Activated T-cell treated with anti-CD3 and anti-CD28 coated beads, Interleukin-2, amount 50 U/mL, for 24 hours (primary cell): ENCODE results near the gene ZNF470.

ENCODE experiments used
- DNase-seq: peaks from one replicate; pipeline ENCODE4 v3.0.0-alpha.2; 2020
- H3K27ac Mint-ChIP-seq: 2 replicates; pipeline ENCODE4 v1.8.0; 2020; ENCODE audit warnings: mild to moderate bottlenecking, mixed read lengths
- H3K27me3 Mint-ChIP-seq: 2 replicates; pipeline ENCODE4 v1.8.0; 2020; ENCODE audit warnings: mixed read lengths
- H3K36me3 Mint-ChIP-seq: 2 replicates; pipeline ENCODE4 v1.8.0; 2020; ENCODE audit warnings: low read depth, mixed read lengths
- H3K4me1 Mint-ChIP-seq: 2 replicates; pipeline ENCODE4 v1.8.0; 2020; ENCODE audit warnings: low read depth, mixed read lengths
- H3K4me3 Mint-ChIP-seq: 2 replicates; pipeline ENCODE4 v1.8.0; 2020; ENCODE audit warnings: mild to moderate bottlenecking, moderate library complexity, mixed read lengths
- H3K9me3 Mint-ChIP-seq: 2 replicates; pipeline ENCODE4 v1.8.0; 2020; ENCODE audit warnings: mixed read lengths

The ZNF470 gene

DNA sequence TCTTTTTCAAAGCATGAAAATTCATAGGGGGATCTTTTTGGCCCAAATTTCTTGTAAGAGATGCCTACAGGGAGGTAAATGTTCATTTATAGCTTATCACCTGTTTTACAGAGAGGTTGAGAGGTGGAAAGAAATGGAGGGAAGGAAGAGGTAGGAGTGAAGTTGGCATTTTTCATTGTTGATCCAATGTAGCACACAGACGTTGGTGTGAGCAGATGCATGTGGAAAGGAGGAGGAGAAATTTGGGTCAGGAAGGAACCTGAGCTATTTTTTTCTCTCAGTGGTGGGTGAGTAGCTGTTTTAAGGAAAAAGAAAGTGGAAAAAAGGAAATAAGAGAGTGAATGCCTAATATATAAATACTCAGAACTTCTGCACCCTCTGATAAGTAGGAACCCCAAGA lies 65.8 kb downstream of the ZNF470 start:
- no peaks in the 10 kb centered on the region for H3K27me3 Mint-ChIP-seq
- no peak for DNase-seq
- no peaks in the 10 kb centered on the region for H3K4me1 Mint-ChIP-seq
- no peak overlapping the region for H3K4me3 Mint-ChIP-seq
- H3K27ac Mint-ChIP-seq = no peak overlapping the region
- H3K36me3 Mint-ChIP-seq = peaks cover 31% of the 10 kb centered on the region
- peaks cover 67% of the 10 kb centered on the region for H3K9me3 Mint-ChIP-seq

GRCh38 chr19:56637976-56638555 lies 70.8 kb downstream of the ZNF470 start:
- Mint-ChIP-seq H3K9me3 (peaks cover 59% of the 10 kb centered on the region), H3K4me1 (no peaks in the 10 kb centered on the region), H3K27ac (no peak overlapping the region), H3K36me3 (peaks cover 29% of the 10 kb centered on the region), H3K4me3 (no peak overlapping the region), H3K27me3 (peaks cover 5% of the 10 kb centered on the region)
- peak; percentile 32 for DNase-seq
